ENCODE measurements around the gene ENTR1.
A peak's percentile ranks its signal among the peaks of the same experiment; 100 is the strongest.
"Not testable (repeated sequence)": the region's sequence is repeated elsewhere in the genome, so short reads cannot be mapped to it uniquely, and the experiment has no call there.

ENTR1 gene

DNA sequence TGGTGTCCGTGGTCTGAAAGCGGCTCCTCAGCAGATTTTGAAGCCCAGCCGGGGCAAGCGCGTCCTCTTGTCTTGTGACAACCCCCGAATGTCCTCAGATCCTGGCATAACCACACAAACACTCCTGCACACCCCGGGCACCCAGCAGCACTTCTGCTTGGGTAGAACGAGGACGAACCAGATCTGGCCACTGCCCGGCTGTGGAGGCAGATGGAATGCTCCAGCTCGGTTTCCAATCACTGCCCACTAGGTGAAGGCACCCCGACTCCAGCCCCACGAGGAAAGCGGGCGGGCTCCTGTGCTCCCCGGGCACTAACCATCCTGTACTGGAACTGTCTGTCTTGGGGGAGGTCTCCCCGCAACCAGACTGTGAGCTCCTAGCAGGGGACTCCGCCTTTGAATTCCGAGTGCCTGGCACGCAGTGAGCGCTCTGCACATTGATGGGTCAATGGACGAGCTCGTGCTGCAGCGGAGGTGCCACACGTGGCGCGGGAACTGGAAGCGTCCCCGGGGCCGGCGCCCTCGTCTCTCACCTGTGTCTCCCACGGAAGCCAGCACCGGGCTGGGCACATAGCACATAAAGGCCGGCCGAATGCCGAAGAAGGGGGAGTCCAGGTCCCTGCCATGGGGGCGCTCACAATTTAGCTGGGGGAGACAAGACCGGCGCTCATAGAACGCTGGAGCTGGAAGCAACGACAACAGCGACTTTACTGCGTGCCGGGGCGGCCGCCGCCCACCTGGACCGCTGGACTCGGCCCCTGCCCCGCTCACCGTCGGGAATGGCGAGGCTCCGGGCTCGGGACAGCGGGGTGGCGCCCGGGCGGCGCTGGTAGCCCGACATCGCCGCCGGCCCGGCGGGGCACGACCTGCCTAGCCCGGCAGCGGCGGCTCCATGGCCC, 608 bp downstream of the ENTR1 start:
- TF ChIP-seq, protein P1, sequence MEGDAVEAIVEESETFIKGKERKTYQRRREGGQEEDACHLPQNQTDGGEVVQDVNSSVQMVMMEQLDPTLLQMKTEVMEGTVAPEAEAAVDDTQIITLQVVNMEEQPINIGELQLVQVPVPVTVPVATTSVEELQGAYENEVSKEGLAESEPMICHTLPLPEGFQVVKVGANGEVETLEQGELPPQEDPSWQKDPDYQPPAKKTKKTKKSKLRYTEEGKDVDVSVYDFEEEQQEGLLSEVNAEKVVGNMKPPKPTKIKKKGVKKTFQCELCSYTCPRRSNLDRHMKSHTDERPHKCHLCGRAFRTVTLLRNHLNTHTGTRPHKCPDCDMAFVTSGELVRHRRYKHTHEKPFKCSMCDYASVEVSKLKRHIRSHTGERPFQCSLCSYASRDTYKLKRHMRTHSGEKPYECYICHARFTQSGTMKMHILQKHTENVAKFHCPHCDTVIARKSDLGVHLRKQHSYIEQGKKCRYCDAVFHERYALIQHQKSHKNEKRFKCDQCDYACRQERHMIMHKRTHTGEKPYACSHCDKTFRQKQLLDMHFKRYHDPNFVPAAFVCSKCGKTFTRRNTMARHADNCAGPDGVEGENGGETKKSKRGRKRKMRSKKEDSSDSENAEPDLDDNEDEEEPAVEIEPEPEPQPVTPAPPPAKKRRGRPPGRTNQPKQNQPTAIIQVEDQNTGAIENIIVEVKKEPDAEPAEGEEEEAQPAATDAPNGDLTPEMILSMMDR (IDR thresholded peaks at IDR 0.05; ENCODE audit: control insufficient read depth, extremely low read depth, insufficient read depth): no peak
- no peak for DNase-seq (ENCODE audit: low read depth)
- H3K4me3 ChIP-seq (ENCODE audit: low read depth, low read length): peak overlapping the region; percentile 97

DNA sequence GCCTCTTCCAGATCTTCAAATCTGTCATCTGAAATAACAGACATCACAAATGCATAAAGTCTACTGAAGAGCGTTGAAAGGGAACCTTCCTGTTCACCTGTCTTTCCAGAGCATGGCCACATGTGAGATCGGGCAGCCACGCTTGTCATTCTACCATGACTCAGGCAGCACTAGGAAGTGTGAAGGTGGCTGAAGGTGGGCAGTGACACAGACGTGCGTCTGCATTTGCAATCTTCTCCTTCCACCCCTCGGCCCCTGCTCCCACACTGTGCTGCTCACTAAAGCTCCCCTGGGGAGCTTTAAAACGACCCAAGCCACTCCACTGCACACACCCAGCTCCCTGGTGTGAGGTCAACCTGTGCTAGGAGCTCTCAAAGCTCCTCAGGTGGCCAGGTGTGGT, 2.5 kb downstream of the ENTR1 start:
- TF ChIP-seq, protein P1 (IDR thresholded peaks at IDR 0.05; ENCODE audit: control insufficient read depth, extremely low read depth, insufficient read depth): no peak
- no peak for DNase-seq (ENCODE audit: low read depth)
- H3K4me3 ChIP-seq (ENCODE audit: low read depth, low read length): no peak overlapping the region

DNA sequence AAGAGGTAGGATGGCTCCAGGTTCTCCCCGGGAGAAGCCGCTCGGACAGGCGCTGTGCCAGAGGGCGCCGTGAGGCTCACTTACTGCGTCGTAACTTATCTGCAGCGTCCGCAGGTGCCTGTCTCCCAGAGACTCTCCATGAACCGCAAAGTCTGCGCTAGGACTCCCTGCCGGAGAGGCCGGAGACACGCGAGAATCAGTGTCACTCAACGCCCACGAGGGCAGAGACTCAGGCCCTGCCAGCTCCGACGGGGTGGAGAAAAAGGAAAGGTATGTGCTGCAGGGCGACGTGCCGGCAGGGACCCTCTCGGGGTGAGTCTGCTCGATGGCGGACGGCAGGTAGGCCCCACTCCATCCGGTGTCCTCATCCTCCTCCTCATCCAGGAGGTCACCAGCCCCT, 3.4 kb downstream of the ENTR1 start:
- not testable (repeated sequence) for H3K4me3 ChIP-seq (ENCODE audit: low read depth, low read length)

DNA sequence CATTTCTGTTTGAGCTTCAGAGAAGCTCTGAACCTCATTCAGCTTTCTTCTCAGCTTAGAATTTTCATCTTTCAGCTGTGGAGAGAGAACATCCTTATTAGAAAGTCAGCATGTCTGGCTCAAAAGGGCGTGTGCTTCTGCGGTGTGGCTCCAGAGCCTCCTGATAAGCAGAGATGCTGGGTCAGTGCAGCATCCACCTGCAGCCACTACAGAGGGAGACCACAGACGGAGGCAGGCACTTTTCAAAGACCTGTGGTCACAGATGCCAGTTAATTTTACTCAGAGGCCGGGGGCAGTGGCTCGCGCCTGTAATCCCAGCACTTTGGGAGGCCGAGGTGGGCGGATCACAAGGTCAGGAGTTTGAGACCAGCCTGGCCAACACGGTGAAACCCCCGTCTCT, 4.5 kb downstream of the ENTR1 start:
- DNase-seq (ENCODE audit: low read depth); H3K4me3 ChIP-seq (ENCODE audit: low read depth, low read length): not testable (repeated sequence)

More for the DNA sequence above, 3.4 kb downstream of the ENTR1 start:
- DNase-seq (ENCODE audit: low read depth): not testable (repeated sequence)

DNA sequence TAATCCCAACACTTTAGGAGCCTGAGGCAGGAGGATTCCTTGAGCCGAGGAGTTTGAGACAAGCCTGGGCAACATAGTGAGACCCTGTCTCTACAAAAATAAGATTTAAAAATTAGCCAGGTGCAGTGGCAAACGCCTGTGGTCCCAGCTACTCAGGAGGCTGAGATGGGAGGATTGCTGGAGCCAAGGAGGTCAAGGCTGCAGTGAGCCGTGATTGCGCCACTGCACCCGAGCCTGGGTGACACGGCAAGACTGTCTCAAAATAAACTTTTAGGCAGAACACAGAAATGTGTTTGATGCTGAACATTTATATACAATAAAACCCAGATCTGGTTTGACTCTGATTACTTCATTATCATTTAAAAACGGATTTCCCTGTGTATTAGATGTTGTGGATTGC, 4.9 kb downstream of the ENTR1 start:
- TF ChIP-seq, protein P1 (IDR thresholded peaks at IDR 0.05; ENCODE audit: control insufficient read depth, extremely low read depth, insufficient read depth): no peak
- no peak for DNase-seq (ENCODE audit: low read depth)
- H3K4me3 ChIP-seq (ENCODE audit: low read depth, low read length): no peak overlapping the region

DNA sequence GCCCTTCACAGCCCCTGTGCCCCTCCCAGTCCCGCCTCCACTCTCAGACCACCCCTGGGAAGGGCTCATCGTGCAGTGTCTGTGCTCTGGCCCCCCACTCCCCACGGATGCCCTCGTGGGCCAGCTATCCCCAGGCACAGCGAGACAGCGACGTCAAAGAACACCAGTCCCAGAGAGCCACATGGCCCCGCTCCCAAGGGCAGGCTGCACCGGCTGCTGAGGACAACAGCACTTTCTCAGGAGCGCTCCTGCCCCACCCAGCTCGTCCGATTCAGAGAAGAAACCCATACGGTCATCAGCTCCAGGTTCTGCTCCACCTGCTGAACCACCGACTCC, 5.6 kb downstream of the ENTR1 start:
- TF ChIP-seq, protein P1 (IDR thresholded peaks at IDR 0.05; ENCODE audit: control insufficient read depth, extremely low read depth, insufficient read depth): no peak
- no peak for DNase-seq (ENCODE audit: low read depth)
- H3K4me3 ChIP-seq (ENCODE audit: low read depth, low read length): no peak overlapping the region

DNA sequence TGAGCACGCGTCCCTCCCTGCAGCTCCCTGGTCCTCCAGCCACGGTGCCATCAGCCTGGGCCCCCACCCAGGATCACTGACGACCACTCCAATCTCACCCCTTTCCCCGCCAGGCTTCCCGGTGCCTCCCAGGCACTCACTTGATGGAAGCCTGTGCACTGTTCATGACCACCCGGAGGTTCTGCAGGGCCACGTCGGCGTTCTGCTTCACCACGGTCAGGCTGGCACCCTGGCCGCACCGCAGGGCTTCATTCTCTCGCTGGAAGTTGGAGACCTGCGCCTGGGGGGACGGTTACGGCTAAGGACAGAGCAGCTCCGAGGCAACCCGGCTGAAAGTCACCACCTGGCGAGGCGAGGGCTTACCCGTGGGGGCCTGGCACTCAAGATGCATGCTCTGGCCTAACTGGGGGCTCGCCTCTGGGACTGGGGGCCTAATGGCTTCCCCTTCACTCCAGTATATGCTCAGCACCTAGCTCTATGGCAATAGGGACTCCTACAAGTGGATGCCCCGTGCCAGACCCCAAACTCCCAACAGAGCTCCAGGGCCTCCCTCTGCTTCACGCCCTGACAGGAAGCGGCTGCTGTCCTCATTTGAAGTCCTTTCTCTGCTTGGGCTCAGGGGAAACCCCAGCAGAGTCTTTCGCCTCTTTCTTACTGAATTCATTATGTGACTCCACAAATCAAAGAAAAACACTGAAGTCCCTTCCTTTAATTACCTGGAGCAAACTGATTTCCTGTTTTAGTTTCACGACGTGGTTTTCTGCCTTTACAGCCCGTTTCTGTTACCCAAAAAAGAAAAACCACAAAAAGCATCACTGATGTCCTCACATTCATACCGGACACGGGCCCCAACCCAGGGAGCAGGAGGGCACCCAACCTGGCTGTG, 6.3 kb downstream of the ENTR1 start:
- TF ChIP-seq, protein P1 (IDR thresholded peaks at IDR 0.05; ENCODE audit: control insufficient read depth, extremely low read depth, insufficient read depth): no peak
- no peak overlapping the region for H3K4me3 ChIP-seq (ENCODE audit: low read depth, low read length)

More for the DNA sequence above, 6.3 kb downstream of the ENTR1 start:
- DNase-seq (ENCODE audit: low read depth): no peak

Measured in LNCaP clone FGC (cell line).